HL-60 (cell line): Measurements from ENCODE around the gene BTG1.

Experiments used
- DNase-seq, 2 experiments: peaks; one replicate each; pipeline ENCODE4 v3.0.0-alpha.2; 2010 to 2020; ENCODE audit warnings: low read depth in 1 of 2, low spot score in 1 of 2
- H3K27ac ChIP-seq: fragments of 250-450 bp; sonication (Bioruptor Pico); replicated peaks from 2 replicates; pipeline ENCODE4 v1.5.1; 2020; ENCODE audit warnings: mild to moderate bottlenecking, moderate library complexity
- H3K27me3 ChIP-seq: fragments of 250-450 bp; sonication (Bioruptor Pico); 2 replicates; pipeline ENCODE4 v1.5.1; 2021; ENCODE audit warnings: mild to moderate bottlenecking, moderate library complexity; ENCODE audit not compliant: insufficient read depth, poor library complexity, severe bottlenecking
- H3K4me3 ChIP-seq: replicated peaks from 2 replicates; pipeline ENCODE4 v1.5.1; 2011; ENCODE audit warnings: mild to moderate bottlenecking, control low read depth, low read length; ENCODE audit not compliant: insufficient read depth
- GABPA ChIP-seq: IDR thresholded peaks from 2 replicates; pipeline ENCODE4 v1.6.1; 2012; ENCODE audit warnings: low read depth
- POLR2AphosphoS5 ChIP-seq: IDR thresholded peaks from 2 replicates; pipeline ENCODE4 v1.6.1; 2012; ENCODE audit warnings: low read depth
- SPI1 ChIP-seq: IDR thresholded peaks from 2 replicates; pipeline ENCODE4 v1.6.1; 2012; ENCODE audit warnings: low read depth, mild to moderate bottlenecking, borderline replicate concordance
- TF ChIP-seq, protein P1 (sequence below): IDR thresholded peaks from one replicate; pipeline ENCODE4 v1.5.1; 2011; ENCODE audit warnings: low read length, control low read depth, inconsistent platforms; ENCODE audit not compliant: insufficient read depth
- TF ChIP-seq, protein P2 (sequence below): IDR thresholded peaks from 2 replicates; pipeline ENCODE4 v1.6.1; 2012; ENCODE audit warnings: low read depth; ENCODE audit not compliant: insufficient replicate concordance

BTG1 gene

DNA sequence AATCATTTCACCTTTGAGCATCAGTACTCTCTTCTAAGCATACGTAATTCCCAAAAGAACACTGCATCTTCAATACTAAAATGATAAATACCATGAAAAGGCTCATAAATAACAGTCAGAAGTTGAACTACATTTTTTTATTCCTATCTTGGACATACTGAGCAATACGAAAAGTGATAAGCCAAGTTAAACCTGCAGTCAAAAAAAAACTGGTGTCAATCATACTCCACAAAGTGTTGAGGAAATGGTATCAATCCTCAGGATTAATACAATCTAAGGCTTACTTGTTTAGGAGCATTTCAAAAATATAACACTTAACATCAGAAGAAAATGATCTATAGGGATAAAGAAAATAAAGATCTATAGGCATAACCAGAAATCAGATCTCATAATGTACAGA, 5.5 kb downstream of the BTG1 start:
- TF ChIP-seq SPI1 (no peak), POLR2AphosphoS5 (no peak)
- TF ChIP-seq, protein P1, sequence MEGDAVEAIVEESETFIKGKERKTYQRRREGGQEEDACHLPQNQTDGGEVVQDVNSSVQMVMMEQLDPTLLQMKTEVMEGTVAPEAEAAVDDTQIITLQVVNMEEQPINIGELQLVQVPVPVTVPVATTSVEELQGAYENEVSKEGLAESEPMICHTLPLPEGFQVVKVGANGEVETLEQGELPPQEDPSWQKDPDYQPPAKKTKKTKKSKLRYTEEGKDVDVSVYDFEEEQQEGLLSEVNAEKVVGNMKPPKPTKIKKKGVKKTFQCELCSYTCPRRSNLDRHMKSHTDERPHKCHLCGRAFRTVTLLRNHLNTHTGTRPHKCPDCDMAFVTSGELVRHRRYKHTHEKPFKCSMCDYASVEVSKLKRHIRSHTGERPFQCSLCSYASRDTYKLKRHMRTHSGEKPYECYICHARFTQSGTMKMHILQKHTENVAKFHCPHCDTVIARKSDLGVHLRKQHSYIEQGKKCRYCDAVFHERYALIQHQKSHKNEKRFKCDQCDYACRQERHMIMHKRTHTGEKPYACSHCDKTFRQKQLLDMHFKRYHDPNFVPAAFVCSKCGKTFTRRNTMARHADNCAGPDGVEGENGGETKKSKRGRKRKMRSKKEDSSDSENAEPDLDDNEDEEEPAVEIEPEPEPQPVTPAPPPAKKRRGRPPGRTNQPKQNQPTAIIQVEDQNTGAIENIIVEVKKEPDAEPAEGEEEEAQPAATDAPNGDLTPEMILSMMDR = no peak
- H3K4me3 ChIP-seq = peak overlapping the region; percentile 81
- DNase-seq = no peak
- peak overlapping the region; percentile 90; the same call in 1 of the 2 replicates for H3K27ac ChIP-seq
- H3K27me3 ChIP-seq = no peaks in the 10 kb centered on the region

DNA sequence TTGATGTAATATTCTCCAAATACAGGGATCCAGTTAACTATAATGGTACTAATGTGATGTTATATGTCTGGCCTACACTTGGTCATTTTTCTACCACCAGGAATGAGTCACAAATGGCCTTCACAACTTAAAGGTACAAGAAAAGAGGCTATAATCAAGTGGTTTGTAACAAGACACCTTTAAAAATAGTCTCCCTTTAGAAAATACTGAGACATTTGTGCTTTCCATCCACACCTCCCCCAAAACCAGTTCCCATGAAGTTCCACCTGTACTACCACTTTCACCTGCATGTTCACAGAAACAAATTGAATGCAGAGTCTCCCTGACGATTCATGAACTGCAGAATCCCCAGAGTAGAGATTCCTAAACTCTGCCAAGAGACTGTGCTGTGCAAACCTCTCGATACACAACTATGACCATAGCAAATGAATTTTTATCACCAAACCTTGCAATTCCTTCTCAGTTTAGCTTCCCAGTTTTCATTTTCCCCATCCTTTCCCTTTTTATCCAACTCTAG, 6.0 kb downstream of the BTG1 start:
- Histone ChIP-seq H3K27me3 (no peaks in the 10 kb centered on the region), H3K27ac (peak overlapping the region; percentile 90; the same call in 1 of the 2 replicates), H3K4me3 (peak overlapping the region; percentile 81)
- DNase-seq = no peak
- TF ChIP-seq SPI1 (no peak), GABPA (no peak), POLR2AphosphoS5 (no peak)

DNA sequence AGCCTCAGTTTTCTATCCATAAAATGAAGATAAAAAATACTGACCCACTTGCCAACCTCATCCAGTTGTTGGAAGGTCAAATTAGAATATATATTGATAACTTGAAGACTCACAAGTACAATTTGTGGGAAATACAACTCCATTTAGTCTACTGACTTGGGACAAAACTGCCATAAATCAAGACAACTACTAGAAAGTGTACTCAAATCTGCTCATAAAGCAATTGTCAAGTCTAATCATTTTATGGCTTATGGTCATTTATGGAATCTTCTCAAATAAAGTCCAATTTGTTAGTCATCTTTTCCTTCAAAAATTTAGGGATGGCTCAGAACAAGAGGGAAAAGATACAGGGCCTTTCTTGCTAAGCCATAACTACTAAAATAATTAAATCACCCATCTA, 7.0 kb downstream of the BTG1 start:
- no peak for DNase-seq
- H3K4me3 ChIP-seq = no peak overlapping the region; the same call in 1 of the 2 replicates
- peak overlapping the region; percentile 52; the same call in 1 of the 2 replicates for H3K27ac ChIP-seq
- TF ChIP-seq GABPA (no peak), POLR2AphosphoS5 (no peak), SPI1 (no peak)
- TF ChIP-seq, protein P2, sequence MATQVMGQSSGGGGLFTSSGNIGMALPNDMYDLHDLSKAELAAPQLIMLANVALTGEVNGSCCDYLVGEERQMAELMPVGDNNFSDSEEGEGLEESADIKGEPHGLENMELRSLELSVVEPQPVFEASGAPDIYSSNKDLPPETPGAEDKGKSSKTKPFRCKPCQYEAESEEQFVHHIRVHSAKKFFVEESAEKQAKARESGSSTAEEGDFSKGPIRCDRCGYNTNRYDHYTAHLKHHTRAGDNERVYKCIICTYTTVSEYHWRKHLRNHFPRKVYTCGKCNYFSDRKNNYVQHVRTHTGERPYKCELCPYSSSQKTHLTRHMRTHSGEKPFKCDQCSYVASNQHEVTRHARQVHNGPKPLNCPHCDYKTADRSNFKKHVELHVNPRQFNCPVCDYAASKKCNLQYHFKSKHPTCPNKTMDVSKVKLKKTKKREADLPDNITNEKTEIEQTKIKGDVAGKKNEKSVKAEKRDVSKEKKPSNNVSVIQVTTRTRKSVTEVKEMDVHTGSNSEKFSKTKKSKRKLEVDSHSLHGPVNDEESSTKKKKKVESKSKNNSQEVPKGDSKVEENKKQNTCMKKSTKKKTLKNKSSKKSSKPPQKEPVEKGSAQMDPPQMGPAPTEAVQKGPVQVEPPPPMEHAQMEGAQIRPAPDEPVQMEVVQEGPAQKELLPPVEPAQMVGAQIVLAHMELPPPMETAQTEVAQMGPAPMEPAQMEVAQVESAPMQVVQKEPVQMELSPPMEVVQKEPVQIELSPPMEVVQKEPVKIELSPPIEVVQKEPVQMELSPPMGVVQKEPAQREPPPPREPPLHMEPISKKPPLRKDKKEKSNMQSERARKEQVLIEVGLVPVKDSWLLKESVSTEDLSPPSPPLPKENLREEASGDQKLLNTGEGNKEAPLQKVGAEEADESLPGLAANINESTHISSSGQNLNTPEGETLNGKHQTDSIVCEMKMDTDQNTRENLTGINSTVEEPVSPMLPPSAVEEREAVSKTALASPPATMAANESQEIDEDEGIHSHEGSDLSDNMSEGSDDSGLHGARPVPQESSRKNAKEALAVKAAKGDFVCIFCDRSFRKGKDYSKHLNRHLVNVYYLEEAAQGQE = no peak
- TF ChIP-seq, protein P1 = no peak
- no peaks in the 10 kb centered on the region for H3K27me3 ChIP-seq

DNA sequence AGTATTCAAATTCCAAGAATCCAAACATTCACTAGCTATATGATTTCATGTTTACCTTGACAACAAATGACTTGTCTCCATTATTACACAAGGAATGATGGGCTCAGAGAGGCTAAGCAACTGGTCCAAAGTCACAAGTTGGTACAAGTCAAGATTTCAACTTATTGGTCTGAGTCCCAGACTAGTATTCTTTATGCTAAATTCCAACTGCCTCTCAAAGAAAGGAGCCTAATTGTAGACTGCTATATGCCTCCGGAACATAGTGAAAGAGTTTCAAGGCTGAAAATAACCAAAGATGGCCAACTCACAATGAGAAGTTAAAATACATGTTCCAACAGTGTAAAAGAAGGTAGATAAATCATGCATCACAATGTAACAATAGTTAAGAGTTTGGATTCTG, 7.5 kb downstream of the BTG1 start:
- H3K27me3 ChIP-seq = no peaks in the 10 kb centered on the region
- H3K27ac ChIP-seq = peak overlapping the region; percentile 52
- DNase-seq = no peak
- no peak for TF ChIP-seq POLR2AphosphoS5
- no peak for TF ChIP-seq SPI1
- TF ChIP-seq, protein P2 = no peak
- TF ChIP-seq GABPA = no peak
- TF ChIP-seq, protein P1 = no peak
- no peak overlapping the region for H3K4me3 ChIP-seq
